Keratinocyte (primary cell): Measurements from ENCODE around the gene GPR137B. TPM values are rescaled to one million over a fixed set of nuclear protein-coding genes. Genes with fewer than 3 reads are reported as not detected.

Experiments
- DNase-seq: peaks from one replicate; pipeline ENCODE4 v3.0.0-alpha.2; 2011; ENCODE audit warnings: low read depth, missing footprints, low spot score
- FAIRE-seq: peaks from 2 replicates; lab custom pipeline; 2011; peaks lifted over from hg19 to GRCh38; lab: Jason Lieb, UNC
- H2AFZ ChIP-seq: 2 replicates; pipeline ENCODE4 v1.6.0; 2012; ENCODE audit warnings: low read length, control low read depth, inconsistent platforms; ENCODE audit not compliant: control insufficient read depth
- H3K27ac ChIP-seq: 2 replicates; pipeline ENCODE4 v1.5.1; 2011; ENCODE audit warnings: low read length; ENCODE audit not compliant: control insufficient read depth, insufficient read depth
- H3K27me3 ChIP-seq: 3 replicates; pipeline ENCODE4 v1.6.0; 2011; ENCODE audit warnings: low read length; ENCODE audit not compliant: control insufficient read depth, insufficient read depth; ENCODE audit errors: extremely low read depth
- H3K36me3 ChIP-seq, 2 experiments: 2 replicates in 1 of 2; 3 replicates in 1 of 2; pipeline ENCODE4 v1.5.1; 2011; ENCODE audit warnings: low read length in 2 of 2, mild to moderate bottlenecking in 1 of 2; ENCODE audit not compliant: control insufficient read depth in 2 of 2, insufficient read depth in 2 of 2; ENCODE audit errors: extremely low read depth in 1 of 2
- H3K4me1 ChIP-seq: 3 replicates; pipeline ENCODE4 v1.5.1; 2011; ENCODE audit warnings: low read length; ENCODE audit not compliant: control insufficient read depth, insufficient read depth; ENCODE audit errors: extremely low read depth
- H3K4me2 ChIP-seq: 3 replicates; pipeline ENCODE4 v1.6.0; 2011; ENCODE audit warnings: low read depth, low read length; ENCODE audit not compliant: control insufficient read depth, insufficient read depth; ENCODE audit errors: extremely low read depth
- H3K4me3 ChIP-seq, 3 experiments: fragments of 200-600 bp in 1 of 3; sonication (generic) in 1 of 3; 2 replicates in 2 of 3; 3 replicates in 1 of 3; pipeline ENCODE4 v1.5.1; 2011 to 2016; ENCODE audit warnings: low read length in 3 of 3, mild to moderate bottlenecking in 3 of 3, control low read depth in 2 of 3, inconsistent platforms in 1 of 3, low read depth in 1 of 3, mixed read lengths in 1 of 3, mixed run types in 1 of 3, moderate library complexity in 1 of 3; ENCODE audit not compliant: control insufficient read depth in 2 of 3, insufficient read depth in 2 of 3; ENCODE audit errors: extremely low read depth in 1 of 3
- H3K79me2 ChIP-seq: 2 replicates; pipeline ENCODE4 v1.6.0; 2012; ENCODE audit warnings: low read length; ENCODE audit not compliant: control insufficient read depth, insufficient read depth
- H3K9ac ChIP-seq: 3 replicates; pipeline ENCODE4 v1.6.0; 2011; ENCODE audit warnings: low read length; ENCODE audit not compliant: control insufficient read depth, insufficient read depth; ENCODE audit errors: extremely low read depth
- H3K9me1 ChIP-seq: 3 replicates; pipeline ENCODE4 v1.6.0; 2011; ENCODE audit warnings: low read length; ENCODE audit not compliant: control insufficient read depth, insufficient read depth; ENCODE audit errors: extremely low read depth
- H3K9me3 ChIP-seq: 2 replicates; pipeline ENCODE4 v1.5.1; 2012; ENCODE audit warnings: low read depth, low read length; ENCODE audit not compliant: control insufficient read depth
- H4K20me1 ChIP-seq: 3 replicates; pipeline ENCODE4 v1.6.0; 2011; ENCODE audit warnings: low read length; ENCODE audit not compliant: control insufficient read depth, insufficient read depth; ENCODE audit errors: extremely low read depth
- EZH2 ChIP-seq: IDR thresholded peaks from one replicate; pipeline ENCODE4 v1.6.1; 2012; ENCODE audit warnings: inconsistent platforms, mild to moderate bottlenecking, low read length, moderate library complexity
- dilution Hi-C: fragments of 300-500 bp; cut with MboI; formaldehyde crosslinking; loops from one replicate; pipeline ENCODE4 v1.7.0; 2020; ENCODE audit warnings: low sequenced_read_pairs; ENCODE audit not compliant: extremely low pct_ligation_motif_present
- polyA minus RNA-seq, 3 experiments: library from RNA; depleted of rRNA, polyadenylated mRNA; stranded (reverse); fragments of >200 nt; gene quantifications; 1 replicate in 1 of 3; 2 replicates in 1 of 3; 3 replicates in 1 of 3; pipeline ENCODE4 v1.2.3, GENCODE V29; 2011
- polyA plus RNA-seq, 5 experiments: library from polyadenylated mRNA; depleted of rRNA in 3 of 5; stranded (reverse) in 3 of 5; stranded (forward) in 1 of 5; unstranded in 1 of 5; fragments of >200 nt; gene quantifications; 1 replicate in 1 of 5; 2 replicates in 3 of 5; 3 replicates in 1 of 5; pipeline versions ENCODE4 v1.2.1 to v1.2.3, GENCODE V29; 2011 to 2012; ENCODE audit warnings: missing spikeins in 2 of 5, low read depth in 1 of 5, low replicate concordance in 1 of 5
- TF ChIP-seq, protein P1 (sequence below), 3 experiments: IDR thresholded peaks in 1 of 3; conservative IDR thresholded peaks in 1 of 3; optimal IDR thresholded peaks in 1 of 3; 2 replicates in 2 of 3; 3 replicates in 1 of 3; pipeline versions ENCODE3 to v1.5.1; 2011; ENCODE audit warnings: low read length in 3 of 3, mild to moderate bottlenecking in 3 of 3, moderate library complexity in 2 of 3, control low read depth in 1 of 3, inconsistent platforms in 1 of 3; ENCODE audit not compliant: insufficient read depth in 2 of 3; ENCODE audit errors: extremely low read depth in 1 of 3

The GPR137B gene, protein sequence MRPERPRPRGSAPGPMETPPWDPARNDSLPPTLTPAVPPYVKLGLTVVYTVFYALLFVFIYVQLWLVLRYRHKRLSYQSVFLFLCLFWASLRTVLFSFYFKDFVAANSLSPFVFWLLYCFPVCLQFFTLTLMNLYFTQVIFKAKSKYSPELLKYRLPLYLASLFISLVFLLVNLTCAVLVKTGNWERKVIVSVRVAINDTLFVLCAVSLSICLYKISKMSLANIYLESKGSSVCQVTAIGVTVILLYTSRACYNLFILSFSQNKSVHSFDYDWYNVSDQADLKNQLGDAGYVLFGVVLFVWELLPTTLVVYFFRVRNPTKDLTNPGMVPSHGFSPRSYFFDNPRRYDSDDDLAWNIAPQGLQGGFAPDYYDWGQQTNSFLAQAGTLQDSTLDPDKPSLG
- 6.2 to 9.9 TPM (median 7.1 TPM) in 3 replicates for polyA plus RNA-seq
- 7.4 TPM for polyA plus RNA-seq (2011; ENCODE audit: low read depth)
- polyA plus RNA-seq (2011; cell fraction: cytosol; rRNA removed) = 11.6 and 14.2 TPM in 2 replicates
- 14.0 and 14.2 TPM in 2 replicates for polyA plus RNA-seq (2011; cell fraction: nucleus; rRNA removed)
- polyA plus RNA-seq (2012; ENCODE audit: low replicate concordance) = 8.3 and 19.4 TPM in 2 replicates
- 4.7 to 22.6 TPM (median 5.3 TPM) in 3 replicates for polyA minus RNA-seq
- polyA minus RNA-seq (2011; cell fraction: cytosol; rRNA and poly(A)+ RNA removed) = 1.9 TPM
- polyA minus RNA-seq (2011; cell fraction: nucleus; rRNA and poly(A)+ RNA removed) = 4.1 and 5.0 TPM in 2 replicates

DNA sequence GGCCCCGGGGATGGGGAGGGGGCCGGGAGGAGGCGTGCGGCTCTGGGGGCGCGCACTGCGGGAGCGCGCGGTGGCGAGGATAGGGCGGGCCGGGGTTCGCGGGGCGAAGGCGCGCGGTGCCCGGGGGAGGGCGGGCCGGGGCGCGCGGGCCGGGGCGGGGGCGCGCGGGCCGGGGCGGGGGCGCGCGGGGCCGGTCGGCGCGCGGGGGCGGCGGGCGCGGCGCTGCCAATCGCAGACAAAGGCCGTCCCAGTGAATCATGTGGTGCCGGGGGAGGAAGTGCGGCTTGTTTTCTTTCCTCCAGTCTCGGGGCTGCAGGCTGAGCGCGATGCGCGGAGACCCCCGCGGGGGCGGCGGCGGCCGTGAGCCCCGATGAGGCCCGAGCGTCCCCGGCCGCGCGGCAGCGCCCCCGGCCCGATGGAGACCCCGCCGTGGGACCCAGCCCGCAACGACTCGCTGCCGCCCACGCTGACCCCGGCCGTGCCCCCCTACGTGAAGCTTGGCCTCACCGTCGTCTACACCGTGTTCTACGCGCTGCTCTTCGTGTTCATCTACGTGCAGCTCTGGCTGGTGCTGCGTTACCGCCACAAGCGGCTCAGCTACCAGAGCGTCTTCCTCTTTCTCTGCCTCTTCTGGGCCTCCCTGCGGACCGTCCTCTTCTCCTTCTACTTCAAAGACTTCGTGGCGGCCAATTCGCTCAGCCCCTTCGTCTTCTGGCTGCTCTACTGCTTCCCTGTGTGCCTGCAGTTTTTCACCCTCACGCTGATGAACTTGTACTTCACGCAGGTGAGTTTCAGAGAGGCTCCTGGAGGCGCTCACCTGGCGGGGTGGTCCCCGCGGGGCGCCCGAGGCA is at the start of gene GPR137B:
Gene GPR137B, plus strand, starts transcription at position 287 of the 851 bp plus-strand sequence. Its CDS starts 84 bp downstream, at position 371.
- FAIRE-seq = no peak
- peak within 1 kb of the TSS; percentile 93 for H3K4me2 ChIP-seq
- no peak for DNase-seq

DNA sequence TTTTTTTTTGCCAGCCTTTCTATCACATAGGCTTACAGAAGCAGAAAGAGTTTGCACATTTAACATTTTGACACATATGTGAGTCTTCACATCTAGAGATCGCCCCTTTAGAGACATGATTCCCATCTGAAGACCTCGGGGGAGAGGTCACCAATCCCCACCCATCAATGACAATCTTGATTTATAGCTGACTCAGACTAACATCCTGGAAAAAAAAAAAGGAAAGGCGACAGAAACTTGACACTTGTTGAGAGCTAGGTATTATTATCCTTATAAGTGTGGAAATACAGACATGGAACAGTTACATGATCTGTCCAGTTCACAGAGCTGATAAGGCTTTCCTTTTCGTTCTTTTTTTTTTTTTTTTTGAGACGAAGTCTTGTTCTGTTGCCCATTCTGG is 49.4 kb upstream of the GPR137B start:
- Histone ChIP-seq H3K9me1 (no peaks in the 10 kb centered on the region), H4K20me1 (peaks cover 4% of the 10 kb centered on the region), H3K9ac (no peak overlapping the region), H3K4me1 (no peaks in the 10 kb centered on the region), H3K27me3 (no peaks in the 10 kb centered on the region), H2AFZ (no peak overlapping the region), H3K36me3 (no peaks in the 10 kb centered on the region), H3K27ac (no peak overlapping the region), H3K4me3 (no peak overlapping the region), H3K4me2 (no peak overlapping the region), H3K9me3 (peaks cover 6% of the 10 kb centered on the region), H3K79me2 (no peaks in the 10 kb centered on the region)
- FAIRE-seq (no peak), DNase-seq (no peak)
- TF ChIP-seq, protein P1, sequence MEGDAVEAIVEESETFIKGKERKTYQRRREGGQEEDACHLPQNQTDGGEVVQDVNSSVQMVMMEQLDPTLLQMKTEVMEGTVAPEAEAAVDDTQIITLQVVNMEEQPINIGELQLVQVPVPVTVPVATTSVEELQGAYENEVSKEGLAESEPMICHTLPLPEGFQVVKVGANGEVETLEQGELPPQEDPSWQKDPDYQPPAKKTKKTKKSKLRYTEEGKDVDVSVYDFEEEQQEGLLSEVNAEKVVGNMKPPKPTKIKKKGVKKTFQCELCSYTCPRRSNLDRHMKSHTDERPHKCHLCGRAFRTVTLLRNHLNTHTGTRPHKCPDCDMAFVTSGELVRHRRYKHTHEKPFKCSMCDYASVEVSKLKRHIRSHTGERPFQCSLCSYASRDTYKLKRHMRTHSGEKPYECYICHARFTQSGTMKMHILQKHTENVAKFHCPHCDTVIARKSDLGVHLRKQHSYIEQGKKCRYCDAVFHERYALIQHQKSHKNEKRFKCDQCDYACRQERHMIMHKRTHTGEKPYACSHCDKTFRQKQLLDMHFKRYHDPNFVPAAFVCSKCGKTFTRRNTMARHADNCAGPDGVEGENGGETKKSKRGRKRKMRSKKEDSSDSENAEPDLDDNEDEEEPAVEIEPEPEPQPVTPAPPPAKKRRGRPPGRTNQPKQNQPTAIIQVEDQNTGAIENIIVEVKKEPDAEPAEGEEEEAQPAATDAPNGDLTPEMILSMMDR (optimal IDR thresholded peaks at IDR 0.05 in 1 of 3, IDR thresholded peaks at IDR 0.05 in 1 of 3, conservative IDR thresholded peaks at IDR 0.05 in 1 of 3; ENCODE audit: extremely low read depth in 1 of 3, insufficient read depth in 2 of 3, low read length in 3 of 3) = no peak
- no peak for TF ChIP-seq EZH2
- dilution Hi-C loops = no loop called here

More for the DNA sequence above, at the start of gene GPR137B:
- no peak for TF ChIP-seq EZH2
- TF ChIP-seq, protein P1 (optimal IDR thresholded peaks at IDR 0.05 in 1 of 3, IDR thresholded peaks at IDR 0.05 in 1 of 3, conservative IDR thresholded peaks at IDR 0.05 in 1 of 3; ENCODE audit: extremely low read depth in 1 of 3, insufficient read depth in 2 of 3, low read length in 3 of 3) = no peak
- Histone ChIP-seq H3K36me3 (no peaks in the 10 kb centered on the region), H2AFZ (peak within 1 kb of the TSS; percentile 96), H3K4me1 (peaks cover 10% of the 10 kb centered on the region), H3K9me3 (no peaks in the 10 kb centered on the region), H3K27me3 (peaks cover 11% of the 10 kb centered on the region), H3K27ac (peak within 1 kb of the TSS; percentile 40), H4K20me1 (no peaks in the 10 kb centered on the region), H3K4me3 (peak within 1 kb of the TSS; percentile 49 to 87 (median 81)), H3K9me1 (no peaks in the 10 kb centered on the region), H3K9ac (peak within 1 kb of the TSS; percentile 79), H3K79me2 (no peaks in the 10 kb centered on the region)
- dilution Hi-C loops = no loop called here
